SU-DHL-6 (cell line): ENCODE data around the gene KIF4A.

Experiments used
- H2AFZ ChIP-seq: fragments of 200-600 bp; sonication (generic); 2 replicates; pipeline ENCODE4 v1.6.1; 2014; ENCODE audit warnings: low read depth, mild to moderate bottlenecking, moderate library complexity, mixed read lengths, antibody characterized with exemption, low read length; ENCODE audit not compliant: severe bottlenecking
- H3F3A ChIP-seq: fragments of 200-600 bp; shearing (Covaris generic); 2 replicates; pipeline ENCODE4 v1.6.0; 2016; ENCODE audit warnings: antibody characterized with exemption, mild to moderate bottlenecking; ENCODE audit not compliant: insufficient read depth
- H3K27ac ChIP-seq: fragments of 200-600 bp; sonication (generic); 2 replicates; pipeline ENCODE4 v1.5.1; 2016; ENCODE audit warnings: low read depth, mild to moderate bottlenecking, low read length, moderate library complexity, mixed read lengths
- H3K27me3 ChIP-seq: fragments of 200-600 bp; sonication (generic), shearing (Covaris generic); 2 replicates; pipeline ENCODE4 v1.6.0; 2014; ENCODE audit warnings: mild to moderate bottlenecking, low read length
- H3K36me3 ChIP-seq: fragments of 200-600 bp; sonication (generic); 2 replicates; pipeline ENCODE4 v1.6.1; 2014; ENCODE audit warnings: mild to moderate bottlenecking, low read length, mixed read lengths
- H3K4me2 ChIP-seq: fragments of 300-600, 200-600 bp; shearing (Covaris generic), sonication (generic); 2 replicates; pipeline ENCODE4 v1.6.0; 2014; ENCODE audit warnings: low read length, low read depth, mild to moderate bottlenecking; ENCODE audit not compliant: poor library complexity, severe bottlenecking
- H3K4me3 ChIP-seq: fragments of 200-600 bp; sonication (generic); 2 replicates; pipeline ENCODE4 v1.5.1; 2014; ENCODE audit warnings: antibody characterized with exemption, low read length, mild to moderate bottlenecking, mixed read lengths; ENCODE audit not compliant: insufficient read depth, poor library complexity, severe bottlenecking
- H3K79me2 ChIP-seq: fragments of 200-600 bp; sonication (generic); 2 replicates; pipeline ENCODE4 v1.6.1; 2014; ENCODE audit warnings: mild to moderate bottlenecking, low read length, moderate library complexity; ENCODE audit not compliant: insufficient read depth
- H3K9ac ChIP-seq: fragments of 200-600 bp; sonication (generic); 2 replicates; pipeline ENCODE4 v1.7.0; 2014; ENCODE audit warnings: mild to moderate bottlenecking, low read length
- H3K9me2 ChIP-seq: fragments of 200-600 bp; sonication (generic); replicated peaks from 2 replicates; pipeline ENCODE4 v1.6.1; 2014; ENCODE audit warnings: low read length; ENCODE audit not compliant: insufficient read depth
- H3K9me3 ChIP-seq: fragments of 200-600 bp; sonication (generic); 2 replicates; pipeline ENCODE4 v1.6.1; 2014; ENCODE audit warnings: low read length, mixed read lengths; ENCODE audit not compliant: insufficient read depth
- H4K20me1 ChIP-seq: fragments of 200-600 bp; sonication (generic); 2 replicates; pipeline ENCODE4 v1.6.1; 2014; ENCODE audit warnings: low read depth, mild to moderate bottlenecking, antibody characterized with exemption, low read length, moderate library complexity, mixed read lengths
- EZH2phosphoT487 ChIP-seq: fragments of 200-600 bp; sonication (generic), shearing (Covaris generic); conservative IDR thresholded peaks from 2 replicates; pipeline ENCODE4 v1.6.1; 2018; ENCODE audit warnings: mild to moderate bottlenecking, antibody characterized with exemption, low read length, moderate library complexity, mixed read lengths
- TF ChIP-seq, protein P1 (sequence below): fragments of 200-600 bp; sonication (generic); IDR thresholded peaks from one replicate; pipeline ENCODE4 v1.5.1; 2017; ENCODE audit warnings: antibody characterized with exemption, mild to moderate bottlenecking, low read length, moderate library complexity; ENCODE audit not compliant: insufficient read depth, poor library complexity, severe bottlenecking

Gene KIF4A

GRCh38 chrX:70432936-70433847, 143.3 kb downstream of the KIF4A start:
- peak overlapping the region; percentile 55 for H2AFZ ChIP-seq
- H3K9ac ChIP-seq, result peak overlapping the region; percentile 70; the same call in 1 of the 2 replicates
- H3K79me2 ChIP-seq, result no peaks in the 10 kb centered on the region
- H3K27me3 ChIP-seq, result no peaks in the 10 kb centered on the region
- peak overlapping the region; percentile 94 for H3K4me2 ChIP-seq
- peak overlapping the region; percentile 44 for H3K4me3 ChIP-seq
- no peaks in the 10 kb centered on the region for H4K20me1 ChIP-seq
- H3K36me3 ChIP-seq, result no peaks in the 10 kb centered on the region
- TF ChIP-seq, protein P1, sequence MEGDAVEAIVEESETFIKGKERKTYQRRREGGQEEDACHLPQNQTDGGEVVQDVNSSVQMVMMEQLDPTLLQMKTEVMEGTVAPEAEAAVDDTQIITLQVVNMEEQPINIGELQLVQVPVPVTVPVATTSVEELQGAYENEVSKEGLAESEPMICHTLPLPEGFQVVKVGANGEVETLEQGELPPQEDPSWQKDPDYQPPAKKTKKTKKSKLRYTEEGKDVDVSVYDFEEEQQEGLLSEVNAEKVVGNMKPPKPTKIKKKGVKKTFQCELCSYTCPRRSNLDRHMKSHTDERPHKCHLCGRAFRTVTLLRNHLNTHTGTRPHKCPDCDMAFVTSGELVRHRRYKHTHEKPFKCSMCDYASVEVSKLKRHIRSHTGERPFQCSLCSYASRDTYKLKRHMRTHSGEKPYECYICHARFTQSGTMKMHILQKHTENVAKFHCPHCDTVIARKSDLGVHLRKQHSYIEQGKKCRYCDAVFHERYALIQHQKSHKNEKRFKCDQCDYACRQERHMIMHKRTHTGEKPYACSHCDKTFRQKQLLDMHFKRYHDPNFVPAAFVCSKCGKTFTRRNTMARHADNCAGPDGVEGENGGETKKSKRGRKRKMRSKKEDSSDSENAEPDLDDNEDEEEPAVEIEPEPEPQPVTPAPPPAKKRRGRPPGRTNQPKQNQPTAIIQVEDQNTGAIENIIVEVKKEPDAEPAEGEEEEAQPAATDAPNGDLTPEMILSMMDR, result no peak
- no peak for TF ChIP-seq EZH2phosphoT487
- no peak overlapping the region for H3K27ac ChIP-seq
- H3K9me3 ChIP-seq, result no peaks in the 10 kb centered on the region
- H3F3A ChIP-seq, result 0 out of 2 replicates have a peak, but pooled peaks cover 6% of the 10 kb centered on the region
- H3K9me2 ChIP-seq, result no peaks in the 10 kb centered on the region

GRCh38 chrX:70433848-70434351, 144.0 kb downstream of the KIF4A start:
- Histone ChIP-seq H3K9ac (peak overlapping the region; percentile 70), H3K9me2 (no peaks in the 10 kb centered on the region), H4K20me1 (no peaks in the 10 kb centered on the region), H3K27ac (no peak overlapping the region), H3K27me3 (no peaks in the 10 kb centered on the region), H3K4me3 (peak overlapping the region; percentile 71), H3K9me3 (no peaks in the 10 kb centered on the region), H3K4me2 (peak overlapping the region; percentile 94), H3K79me2 (no peaks in the 10 kb centered on the region), H3K36me3 (no peaks in the 10 kb centered on the region), H3F3A (0 out of 2 replicates have a peak, but pooled peaks cover 6% of the 10 kb centered on the region), H2AFZ (peak overlapping the region; percentile 90)
- TF ChIP-seq, protein P1, result peak; percentile 22
- no peak for TF ChIP-seq EZH2phosphoT487

GRCh38 chrX:70434352-70434866, 144.5 kb downstream of the KIF4A start:
- Histone ChIP-seq H3K27me3 (no peaks in the 10 kb centered on the region), H3K9me3 (no peaks in the 10 kb centered on the region), H3K9ac (peak overlapping the region; percentile 70), H3K9me2 (no peaks in the 10 kb centered on the region), H4K20me1 (no peaks in the 10 kb centered on the region), H3K79me2 (no peaks in the 10 kb centered on the region), H2AFZ (peak overlapping the region; percentile 90), H3K4me2 (peak overlapping the region; percentile 94), H3K4me3 (peak overlapping the region; percentile 71), H3F3A (0 out of 2 replicates have a peak, but pooled peaks cover 6% of the 10 kb centered on the region), H3K36me3 (no peaks in the 10 kb centered on the region), H3K27ac (no peak overlapping the region)
- no peak for TF ChIP-seq EZH2phosphoT487
- TF ChIP-seq, protein P1, result no peak
